ENCODE data around the gene STX3. TPM values are rescaled to one million over a fixed set of nuclear protein-coding genes. Genes with fewer than 3 reads are reported as not detected.

Gene STX3
- total RNA-seq, 2 experiments from 2014 or later = 6.4 to 20.2 TPM

DNA sequence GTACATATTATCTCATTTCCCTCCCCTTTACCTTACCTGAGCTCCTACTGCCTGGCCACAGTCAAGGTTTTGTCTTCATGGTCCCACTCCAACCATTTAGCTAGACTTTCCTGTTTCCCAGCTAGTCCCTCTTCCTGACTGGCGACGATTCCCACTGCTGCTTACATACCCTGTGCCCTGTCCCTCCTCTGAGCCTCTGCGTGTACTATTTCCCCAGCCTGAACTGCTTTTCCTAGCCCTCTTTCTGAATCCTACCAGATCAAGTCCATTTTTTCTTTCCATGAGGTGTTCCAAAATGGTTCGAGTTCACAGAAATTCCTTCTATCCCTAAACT lies 32.0 kb downstream of the STX3 start:
- Histone ChIP-seq H3K9me2 (ENCODE audit: insufficient read depth, low read length) (no peaks in the 10 kb centered on the region), H2AFZ (ENCODE audit: low read length) (no peak overlapping the region), H3K4me2 (ENCODE audit: low read length) (no peak overlapping the region), H3K4me1 (ENCODE audit: insufficient read depth, low read length, poor library complexity, severe bottlenecking) (no peaks in the 10 kb centered on the region), H3K79me2 (ENCODE audit: insufficient read depth, low read depth, low read length) (no peaks in the 10 kb centered on the region), H3K27ac (ENCODE audit: low read depth, low read length, poor library complexity, severe bottlenecking) (no peak overlapping the region), H3K9me3 (ENCODE audit: low read length) (peaks cover 11% of the 10 kb centered on the region; the same call in 1 of the 2 replicates), H3K4me3 (ENCODE audit: low read depth, low read length, poor library complexity, severe bottlenecking) (no peak overlapping the region), H4K20me1 (ENCODE audit: insufficient read depth, low read length) (no peaks in the 10 kb centered on the region), H3K36me3 (ENCODE audit: insufficient read depth, low read length) (no peaks in the 10 kb centered on the region; the same call in 1 of the 2 replicates)
- CTCF ChIA-PET (ENCODE audit: unreplicated experiment) = no interaction called here
- no peak for DNase-seq (ENCODE audit: low spot score)
- TF ChIP-seq, protein P1, sequence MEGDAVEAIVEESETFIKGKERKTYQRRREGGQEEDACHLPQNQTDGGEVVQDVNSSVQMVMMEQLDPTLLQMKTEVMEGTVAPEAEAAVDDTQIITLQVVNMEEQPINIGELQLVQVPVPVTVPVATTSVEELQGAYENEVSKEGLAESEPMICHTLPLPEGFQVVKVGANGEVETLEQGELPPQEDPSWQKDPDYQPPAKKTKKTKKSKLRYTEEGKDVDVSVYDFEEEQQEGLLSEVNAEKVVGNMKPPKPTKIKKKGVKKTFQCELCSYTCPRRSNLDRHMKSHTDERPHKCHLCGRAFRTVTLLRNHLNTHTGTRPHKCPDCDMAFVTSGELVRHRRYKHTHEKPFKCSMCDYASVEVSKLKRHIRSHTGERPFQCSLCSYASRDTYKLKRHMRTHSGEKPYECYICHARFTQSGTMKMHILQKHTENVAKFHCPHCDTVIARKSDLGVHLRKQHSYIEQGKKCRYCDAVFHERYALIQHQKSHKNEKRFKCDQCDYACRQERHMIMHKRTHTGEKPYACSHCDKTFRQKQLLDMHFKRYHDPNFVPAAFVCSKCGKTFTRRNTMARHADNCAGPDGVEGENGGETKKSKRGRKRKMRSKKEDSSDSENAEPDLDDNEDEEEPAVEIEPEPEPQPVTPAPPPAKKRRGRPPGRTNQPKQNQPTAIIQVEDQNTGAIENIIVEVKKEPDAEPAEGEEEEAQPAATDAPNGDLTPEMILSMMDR (conservative IDR thresholded peaks at IDR 0.05; ENCODE audit: low read length) = no peak
- no peak for TF ChIP-seq EZH2phosphoT487 (IDR thresholded peaks at IDR 0.05; ENCODE audit: borderline replicate concordance, low read depth, low read length)
- intact Hi-C loops (cut with micrococcal nuclease; ENCODE audit: unreplicated experiment) = no loop called here
- POLR2A ChIA-PET = interaction anchor here (1.1 to 2.1 kb wide), 2 partner anchors 8 to 15 kb away, joined by 3 to 9 read pairs; no protein-coding TSS in a partner anchor
- BruUV-seq (replicated peaks) = no TSS peak

GRCh38 chr11:59787816-59788215 lies 32.6 kb downstream of the STX3 start:
- Histone ChIP-seq H4K20me1 (ENCODE audit: insufficient read depth, low read length) (no peaks in the 10 kb centered on the region), H3K4me1 (ENCODE audit: insufficient read depth, low read length, poor library complexity, severe bottlenecking) (no peaks in the 10 kb centered on the region), H3K9me2 (ENCODE audit: insufficient read depth, low read length) (no peaks in the 10 kb centered on the region), H3K4me3 (ENCODE audit: low read depth, low read length, poor library complexity, severe bottlenecking) (no peak overlapping the region), H3K4me2 (ENCODE audit: low read length) (no peak overlapping the region), H3K36me3 (ENCODE audit: insufficient read depth, low read length) (no peaks in the 10 kb centered on the region; the same call in 1 of the 2 replicates), H3K79me2 (ENCODE audit: insufficient read depth, low read depth, low read length) (no peaks in the 10 kb centered on the region), H3K9me3 (ENCODE audit: low read length) (peaks cover 11% of the 10 kb centered on the region; the same call in 1 of the 2 replicates), H2AFZ (ENCODE audit: low read length) (no peak overlapping the region), H3K27ac (ENCODE audit: low read depth, low read length, poor library complexity, severe bottlenecking) (no peak overlapping the region)
- DNase-seq (ENCODE audit: low spot score) = no peak
- ChIA-PET POLR2A (interaction anchor here (1.1 to 2.1 kb wide), 2 partner anchors 8 to 15 kb away, joined by 3 to 9 read pairs; no protein-coding TSS in a partner anchor), CTCF (ENCODE audit: unreplicated experiment) (no interaction called here)
- TF ChIP-seq EZH2phosphoT487 (IDR thresholded peaks at IDR 0.05; ENCODE audit: borderline replicate concordance, low read depth, low read length) = no peak
- TF ChIP-seq, protein P1 (conservative IDR thresholded peaks at IDR 0.05; ENCODE audit: low read length) = no peak
- intact Hi-C loops (cut with micrococcal nuclease; ENCODE audit: unreplicated experiment) = no loop called here
- BruUV-seq (replicated peaks) = no TSS peak

- no peak for DNase-seq (ENCODE audit: low spot score)
- Histone ChIP-seq H4K20me1 (ENCODE audit: insufficient read depth, low read length) (no peaks in the 10 kb centered on the region), H3K9me3 (ENCODE audit: low read length) (no peaks in the 10 kb centered on the region), H2AFZ (ENCODE audit: low read length) (no peak overlapping the region), H3K27ac (ENCODE audit: low read depth, low read length, poor library complexity, severe bottlenecking) (no peak overlapping the region), H3K4me2 (ENCODE audit: low read length) (no peak overlapping the region), H3K4me1 (ENCODE audit: insufficient read depth, low read length, poor library complexity, severe bottlenecking) (no peaks in the 10 kb centered on the region), H3K9me2 (ENCODE audit: insufficient read depth, low read length) (no peaks in the 10 kb centered on the region), H3K36me3 (ENCODE audit: insufficient read depth, low read length) (no peaks in the 10 kb centered on the region; the same call in 1 of the 2 replicates), H3K4me3 (ENCODE audit: low read depth, low read length, poor library complexity, severe bottlenecking) (no peak overlapping the region), H3K79me2 (ENCODE audit: insufficient read depth, low read depth, low read length) (no peaks in the 10 kb centered on the region)
- POLR2A ChIA-PET = interaction anchor here (0.5 kb wide), 1 partner anchor 18 kb away, joined by 3 read pairs; no protein-coding TSS in a partner anchor
- no TSS peak for BruUV-seq (replicated peaks)
- CTCF ChIA-PET (ENCODE audit: unreplicated experiment) = no interaction called here
- TF ChIP-seq, protein P1 (conservative IDR thresholded peaks at IDR 0.05; ENCODE audit: low read length) = no peak
- no peak for TF ChIP-seq EZH2phosphoT487 (IDR thresholded peaks at IDR 0.05; ENCODE audit: borderline replicate concordance, low read depth, low read length)
- intact Hi-C loops (cut with micrococcal nuclease; ENCODE audit: unreplicated experiment) = no loop called here
These were observed 36.5 kb downstream of the STX3 start for GRCh38 chr11:59791639-59792038.

Data from OCI-LY7 (cell line).